HEK293 (cell line): ENCODE data around the gene PGBD5.

Experiments
- CTCF ChIA-PET: fragments of 350-600 bp; formaldehyde crosslinking; extraction: SDS; loops from one replicate; lab custom pipeline; 2021; ENCODE audit warnings: antibody characterized with exemption; lab: Yijun Ruan, JAX
- POLR2A ChIA-PET: fragments of 300-600 bp; formaldehyde crosslinking; extraction: SDS; loops from one replicate; lab custom pipeline; 2020; ENCODE audit warnings: antibody characterized with exemption, inconsistent platforms; lab: Yijun Ruan, JAX
- H3K27ac ChIP-seq: fragments of 200-500 bp; sonication (Bioruptor generic); 2 replicates; pipeline ENCODE4 v1.5.1; 2014; ENCODE audit warnings: low read depth, low read length, control low read depth, inconsistent platforms; ENCODE audit errors: extremely low read depth
- H3K36me3 ChIP-seq, 2 experiments: fragments of 200-500 bp in 1 of 2; sonication (Bioruptor generic) in 1 of 2; 1 replicate in 1 of 2; 2 replicates in 1 of 2; pipeline ENCODE4 v1.5.1; 2014 to 2017; ENCODE audit warnings: inconsistent platforms in 2 of 2, low read length in 2 of 2; ENCODE audit not compliant: control insufficient read depth in 2 of 2, insufficient read depth in 1 of 2
- H3K4me1 ChIP-seq: fragments of 200-500 bp; sonication (Bioruptor generic); 2 replicates; pipeline ENCODE4 v1.5.1; 2014; ENCODE audit warnings: mild to moderate bottlenecking, low read length, inconsistent platforms; ENCODE audit not compliant: control insufficient read depth, insufficient read depth
- H3K4me3 ChIP-seq: 2 replicates; pipeline ENCODE4 v1.5.1; 2011; ENCODE audit warnings: low read depth, mild to moderate bottlenecking, control low read depth, low read length, moderate library complexity
- H3K9me3 ChIP-seq: fragments of 200-500 bp; sonication (Bioruptor generic); 2 replicates; pipeline ENCODE4 v1.5.1; 2014; ENCODE audit warnings: low read depth, low read length, inconsistent platforms; ENCODE audit not compliant: control insufficient read depth, insufficient read depth
- HOXD13 ChIP-seq: sonication (generic); formaldehyde crosslinking; IDR thresholded peaks from 2 replicates; pipeline ENCODE4 v1.8.0; 2022; ENCODE audit warnings: missing genetic modification reagents, borderline replicate concordance
- KLF7 ChIP-seq: fragments of 450-650 bp; formaldehyde crosslinking; IDR thresholded peaks from 2 replicates; pipeline ENCODE4 v1.5.1; 2016; ENCODE audit warnings: missing biosample characterization, missing genetic modification characterization, borderline replicate concordance
- PRDM1 ChIP-seq: fragments of 450-650 bp; formaldehyde crosslinking; IDR thresholded peaks from 2 replicates; pipeline ENCODE4; 2016; ENCODE audit warnings: missing biosample characterization, missing genetic modification characterization
- SETDB1 ChIP-seq: IDR thresholded peaks from one replicate; pipeline ENCODE4 v1.6.1; 2017; ENCODE audit warnings: mild to moderate bottlenecking, low read length, moderate library complexity, mixed read lengths; ENCODE audit not compliant: insufficient read length
- ZBTB20 ChIP-seq: fragments of 450-650 bp; formaldehyde crosslinking; IDR thresholded peaks from 2 replicates; pipeline ENCODE4 v1.5.1; 2016; ENCODE audit warnings: missing biosample characterization, missing genetic modification characterization
- ZNF114 ChIP-seq: fragments of 450-650 bp; formaldehyde crosslinking; IDR thresholded peaks from 2 replicates; pipeline ENCODE4 v1.5.0; 2017; ENCODE audit warnings: missing biosample characterization, missing genetic modification characterization
- ZNF121 ChIP-seq: fragments of 450-650 bp; formaldehyde crosslinking; IDR thresholded peaks from 2 replicates; pipeline ENCODE4 v1.5.1; 2016; ENCODE audit warnings: missing biosample characterization, missing genetic modification characterization
- ZNF155 ChIP-seq: fragments of 450-650 bp; formaldehyde crosslinking; IDR thresholded peaks from 2 replicates; pipeline ENCODE4 v1.5.1; 2016; ENCODE audit warnings: missing biosample characterization, missing genetic modification characterization
- ZNF169 ChIP-seq: fragments of 450-650 bp; formaldehyde crosslinking; IDR thresholded peaks from 2 replicates; pipeline ENCODE4 v1.5.1; 2016; ENCODE audit warnings: missing biosample characterization, missing genetic modification characterization
- ZNF174 ChIP-seq: fragments of 450-650 bp; formaldehyde crosslinking; IDR thresholded peaks from 2 replicates; pipeline ENCODE4 v1.5.0; 2017; ENCODE audit warnings: missing biosample characterization, mild to moderate bottlenecking, missing genetic modification characterization
- ZNF175 ChIP-seq: fragments of 450-650 bp; formaldehyde crosslinking; IDR thresholded peaks from 2 replicates; pipeline ENCODE4 v1.5.1; 2016; ENCODE audit warnings: missing biosample characterization, missing genetic modification characterization
- ZNF214 ChIP-seq: fragments of 450-650 bp; formaldehyde crosslinking; IDR thresholded peaks from 2 replicates; pipeline ENCODE4 v1.5.1; 2017; ENCODE audit warnings: missing biosample characterization, mild to moderate bottlenecking, missing genetic modification characterization, borderline replicate concordance
- ZNF274 ChIP-seq, 2 experiments: fragments of 200-500 bp in 1 of 2; fragments of 450-650 bp in 1 of 2; sonication (Bioruptor generic) in 1 of 2; formaldehyde crosslinking in 1 of 2; IDR thresholded peaks; 2 replicates each; pipeline versions ENCODE4 v1.5.1 to v1.6.1; 2014 to 2016; ENCODE audit warnings: borderline replicate concordance in 1 of 2, inconsistent platforms in 1 of 2, low read length in 1 of 2, missing biosample characterization in 1 of 2, missing genetic modification characterization in 1 of 2
- ZNF48 ChIP-seq: fragments of 450-650 bp; formaldehyde crosslinking; IDR thresholded peaks from 2 replicates; pipeline ENCODE4 v1.5.1; 2016; ENCODE audit warnings: missing biosample characterization, missing genetic modification characterization
- ZNF548 ChIP-seq: fragments of 450-650 bp; formaldehyde crosslinking; IDR thresholded peaks from 2 replicates; pipeline ENCODE4 v1.5.1; 2016; ENCODE audit warnings: missing biosample characterization, missing genetic modification characterization
- ZNF558 ChIP-seq: fragments of 450-650 bp; formaldehyde crosslinking; IDR thresholded peaks from 2 replicates; pipeline ENCODE4 v1.5.1; 2016; ENCODE audit warnings: missing biosample characterization, missing genetic modification characterization
- ZNF624 ChIP-seq: fragments of 450-650 bp; formaldehyde crosslinking; IDR thresholded peaks from 2 replicates; pipeline ENCODE4 v1.5.1; 2017; ENCODE audit warnings: missing biosample characterization, missing genetic modification characterization
- ZSCAN23 ChIP-seq: fragments of 450-650 bp; formaldehyde crosslinking; IDR thresholded peaks from 2 replicates; pipeline ENCODE4 v1.5.1; 2016; ENCODE audit warnings: missing biosample characterization, missing genetic modification characterization
- ZXDB ChIP-seq: fragments of 450-650 bp; formaldehyde crosslinking; IDR thresholded peaks from 2 replicates; pipeline ENCODE4 v1.5.1; 2016; ENCODE audit warnings: missing biosample characterization, missing genetic modification characterization
- TF ChIP-seq, protein P1 (sequence below): fragments of 450-650 bp; formaldehyde crosslinking; IDR thresholded peaks from 2 replicates; pipeline ENCODE4 v1.5.1; 2017; ENCODE audit warnings: missing biosample characterization, missing genetic modification characterization
- TF ChIP-seq, protein P2 (sequence below): fragments of 450-650 bp; formaldehyde crosslinking; IDR thresholded peaks from 2 replicates; pipeline ENCODE4 v1.5.0; 2017; ENCODE audit warnings: missing biosample characterization, missing genetic modification characterization, borderline replicate concordance
- TF ChIP-seq, protein P3 (sequence below): fragments of 450-650 bp; formaldehyde crosslinking; IDR thresholded peaks from 2 replicates; pipeline ENCODE4 v1.5.1; 2017; ENCODE audit warnings: missing biosample characterization, missing genetic modification characterization

The PGBD5 gene

DNA sequence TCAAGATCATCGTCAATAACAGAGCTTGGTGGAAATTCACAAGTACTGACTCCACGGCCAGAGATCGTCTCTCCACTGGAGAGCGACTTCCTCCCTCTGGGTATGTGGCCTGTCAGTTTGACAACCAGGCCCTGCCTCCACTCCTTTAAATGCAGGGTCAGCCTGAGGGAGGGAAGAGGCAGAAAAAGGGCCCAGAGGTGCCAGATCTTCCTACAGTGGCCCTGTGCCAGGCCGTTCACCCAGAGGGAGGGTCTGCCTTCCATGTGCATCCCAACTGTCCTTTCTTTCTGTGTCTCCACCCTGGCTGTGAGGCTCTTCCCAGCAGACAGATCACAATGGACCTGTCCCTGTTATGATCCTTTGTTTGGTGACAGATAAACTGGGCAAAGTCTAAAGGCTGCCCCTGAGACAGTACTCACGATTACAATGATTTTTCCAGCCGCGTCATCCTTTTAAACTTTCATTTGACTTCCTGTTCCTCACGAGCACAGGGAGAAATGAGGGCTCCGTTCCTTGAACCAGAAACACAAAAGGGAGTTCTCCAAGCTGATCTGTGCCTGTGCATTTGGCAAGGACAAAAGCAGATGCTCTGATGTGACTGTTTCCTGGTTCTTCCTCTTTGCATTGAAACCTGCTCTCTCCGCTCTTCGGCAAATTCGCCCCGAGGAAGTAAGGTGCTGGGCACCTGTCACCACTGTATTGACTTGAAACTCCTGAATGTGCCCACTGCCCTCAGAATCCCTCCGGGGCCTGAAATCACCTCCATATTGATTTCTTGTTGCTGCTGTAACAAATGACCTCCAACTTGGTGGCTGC lies 126.7 kb downstream of the PGBD5 start (continued):
- TF ChIP-seq, protein P1, sequence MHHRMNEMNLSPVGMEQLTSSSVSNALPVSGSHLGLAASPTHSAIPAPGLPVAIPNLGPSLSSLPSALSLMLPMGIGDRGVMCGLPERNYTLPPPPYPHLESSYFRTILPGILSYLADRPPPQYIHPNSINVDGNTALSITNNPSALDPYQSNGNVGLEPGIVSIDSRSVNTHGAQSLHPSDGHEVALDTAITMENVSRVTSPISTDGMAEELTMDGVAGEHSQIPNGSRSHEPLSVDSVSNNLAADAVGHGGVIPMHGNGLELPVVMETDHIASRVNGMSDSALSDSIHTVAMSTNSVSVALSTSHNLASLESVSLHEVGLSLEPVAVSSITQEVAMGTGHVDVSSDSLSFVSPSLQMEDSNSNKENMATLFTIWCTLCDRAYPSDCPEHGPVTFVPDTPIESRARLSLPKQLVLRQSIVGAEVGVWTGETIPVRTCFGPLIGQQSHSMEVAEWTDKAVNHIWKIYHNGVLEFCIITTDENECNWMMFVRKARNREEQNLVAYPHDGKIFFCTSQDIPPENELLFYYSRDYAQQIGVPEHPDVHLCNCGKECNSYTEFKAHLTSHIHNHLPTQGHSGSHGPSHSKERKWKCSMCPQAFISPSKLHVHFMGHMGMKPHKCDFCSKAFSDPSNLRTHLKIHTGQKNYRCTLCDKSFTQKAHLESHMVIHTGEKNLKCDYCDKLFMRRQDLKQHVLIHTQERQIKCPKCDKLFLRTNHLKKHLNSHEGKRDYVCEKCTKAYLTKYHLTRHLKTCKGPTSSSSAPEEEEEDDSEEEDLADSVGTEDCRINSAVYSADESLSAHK (tag by site-specific recombination), result no peak
- TF ChIP-seq ZNF174 (tag by site-specific recombination), result no peak
- TF ChIP-seq, protein P2, sequence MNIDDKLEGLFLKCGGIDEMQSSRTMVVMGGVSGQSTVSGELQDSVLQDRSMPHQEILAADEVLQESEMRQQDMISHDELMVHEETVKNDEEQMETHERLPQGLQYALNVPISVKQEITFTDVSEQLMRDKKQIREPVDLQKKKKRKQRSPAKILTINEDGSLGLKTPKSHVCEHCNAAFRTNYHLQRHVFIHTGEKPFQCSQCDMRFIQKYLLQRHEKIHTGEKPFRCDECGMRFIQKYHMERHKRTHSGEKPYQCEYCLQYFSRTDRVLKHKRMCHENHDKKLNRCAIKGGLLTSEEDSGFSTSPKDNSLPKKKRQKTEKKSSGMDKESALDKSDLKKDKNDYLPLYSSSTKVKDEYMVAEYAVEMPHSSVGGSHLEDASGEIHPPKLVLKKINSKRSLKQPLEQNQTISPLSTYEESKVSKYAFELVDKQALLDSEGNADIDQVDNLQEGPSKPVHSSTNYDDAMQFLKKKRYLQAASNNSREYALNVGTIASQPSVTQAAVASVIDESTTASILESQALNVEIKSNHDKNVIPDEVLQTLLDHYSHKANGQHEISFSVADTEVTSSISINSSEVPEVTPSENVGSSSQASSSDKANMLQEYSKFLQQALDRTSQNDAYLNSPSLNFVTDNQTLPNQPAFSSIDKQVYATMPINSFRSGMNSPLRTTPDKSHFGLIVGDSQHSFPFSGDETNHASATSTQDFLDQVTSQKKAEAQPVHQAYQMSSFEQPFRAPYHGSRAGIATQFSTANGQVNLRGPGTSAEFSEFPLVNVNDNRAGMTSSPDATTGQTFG, result no peak
- TF ChIP-seq ZNF548, result no peak
- TF ChIP-seq ZBTB20 (tag by site-specific recombination), result no peak
- no peak for TF ChIP-seq ZNF169
- no peak for TF ChIP-seq KLF7

DNA sequence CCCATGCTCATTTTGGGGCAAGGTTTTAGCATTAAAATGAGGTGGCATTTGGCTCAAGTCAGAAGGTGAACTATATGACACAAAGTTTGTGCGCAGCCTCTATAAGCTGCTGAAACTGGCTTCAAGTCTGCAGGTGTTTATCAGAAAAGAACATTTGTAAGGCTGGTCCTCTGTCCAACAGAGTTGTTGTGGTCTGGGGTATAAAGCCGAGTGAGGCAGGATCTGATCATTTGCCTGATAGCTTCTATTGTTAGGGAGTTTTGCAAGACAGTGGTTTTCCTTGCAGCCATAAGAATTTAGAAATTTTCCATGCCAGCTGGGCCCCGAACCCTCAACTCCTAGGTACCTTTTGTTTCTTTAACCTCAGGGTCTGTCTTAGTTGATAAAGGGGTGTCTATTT lies 130.8 kb downstream of the PGBD5 start:
- H3K4me3 ChIP-seq, result no peak overlapping the region
- TF ChIP-seq ZNF175 (tag by site-specific recombination) (no peak), ZNF155 (no peak), ZNF558 (tag by site-specific recombination) (no peak)
- TF ChIP-seq, all 188 proteins: peak for 0
- H3K9me3 ChIP-seq, result no peaks in the 10 kb centered on the region
- ChIA-PET CTCF (no interaction called here), POLR2A (no interaction called here)
- no peaks in the 10 kb centered on the region for H3K36me3 ChIP-seq
- no peak overlapping the region for H3K27ac ChIP-seq
- H3K4me1 ChIP-seq, result no peaks in the 10 kb centered on the region

DNA sequence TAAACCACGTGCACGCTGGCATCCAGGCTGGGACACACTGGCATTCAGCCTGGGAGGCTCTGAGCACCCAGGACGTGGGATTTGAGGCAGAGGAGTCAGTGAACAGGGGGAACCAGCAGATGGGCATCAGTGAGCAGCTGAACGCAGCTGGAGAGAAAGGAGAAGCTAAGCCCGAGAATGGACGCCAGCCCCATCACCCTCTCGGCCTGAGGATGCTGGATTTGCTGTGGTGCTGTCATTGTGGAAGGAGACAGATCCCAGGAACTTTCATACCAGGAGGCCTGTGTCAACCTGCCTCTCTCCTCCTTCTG lies 132.8 kb downstream of the PGBD5 start:
- Histone ChIP-seq H3K27ac (no peak overlapping the region), H3K36me3 (no peaks in the 10 kb centered on the region), H3K9me3 (no peaks in the 10 kb centered on the region), H3K4me1 (no peaks in the 10 kb centered on the region), H3K4me3 (no peak overlapping the region)
- POLR2A ChIA-PET, result no interaction called here
- TF ChIP-seq ZNF114 (tag by site-specific recombination) (no peak), ZXDB (tag by site-specific recombination) (no peak), ZSCAN23 (tag by site-specific recombination) (no peak), HOXD13 (CRISPR knock-in tag) (no peak), PRDM1 (no peak), ZNF48 (tag by site-specific recombination) (no peak), ZNF274 (IDR thresholded peaks at IDR 0.05; ENCODE audit: low read length) (no peak), ZNF274 (tag by site-specific recombination; IDR thresholded peaks at IDR 0.05; ENCODE audit: borderline replicate concordance) (no peak), ZNF624 (tag by site-specific recombination) (no peak), SETDB1 (no peak), ZNF214 (no peak), ZNF121 (no peak), ZNF558 (tag by site-specific recombination) (no peak)
- TF ChIP-seq, protein P3, sequence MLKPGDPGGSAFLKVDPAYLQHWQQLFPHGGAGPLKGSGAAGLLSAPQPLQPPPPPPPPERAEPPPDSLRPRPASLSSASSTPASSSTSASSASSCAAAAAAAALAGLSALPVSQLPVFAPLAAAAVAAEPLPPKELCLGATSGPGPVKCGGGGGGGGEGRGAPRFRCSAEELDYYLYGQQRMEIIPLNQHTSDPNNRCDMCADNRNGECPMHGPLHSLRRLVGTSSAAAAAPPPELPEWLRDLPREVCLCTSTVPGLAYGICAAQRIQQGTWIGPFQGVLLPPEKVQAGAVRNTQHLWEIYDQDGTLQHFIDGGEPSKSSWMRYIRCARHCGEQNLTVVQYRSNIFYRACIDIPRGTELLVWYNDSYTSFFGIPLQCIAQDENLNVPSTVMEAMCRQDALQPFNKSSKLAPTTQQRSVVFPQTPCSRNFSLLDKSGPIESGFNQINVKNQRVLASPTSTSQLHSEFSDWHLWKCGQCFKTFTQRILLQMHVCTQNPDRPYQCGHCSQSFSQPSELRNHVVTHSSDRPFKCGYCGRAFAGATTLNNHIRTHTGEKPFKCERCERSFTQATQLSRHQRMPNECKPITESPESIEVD (tag by site-specific recombination), result no peak
- CTCF ChIA-PET, result interaction anchor here (1.3 kb wide), 1 partner anchor 9 kb away, joined by 3 read pairs; no protein-coding TSS in a partner anchor
